ENCODE data around the gene ISL2.

GRCh38 chr15:76347482-76348055, 11.0 kb downstream of the ISL2 start:
- TF ChIP-seq CTCF (IDR thresholded peaks at IDR 0.05; ENCODE audit: low read depth, low read length) (no peak), POLR2A (IDR thresholded peaks at IDR 0.05; ENCODE audit: extremely low read depth, insufficient read length) (no peak), MYC (IDR thresholded peaks at IDR 0.05; ENCODE audit: low read depth, low read length) (no peak), MAX (IDR thresholded peaks at IDR 0.05; ENCODE audit: low read depth, low read length) (no peak)

Data from NB4 (cell line).